GM18858 (cell line): ENCODE measurements around the gene CDT1.
"Not testable (repeated sequence)": the region's sequence is repeated elsewhere in the genome, so short reads cannot be mapped to it uniquely, and the experiment has no call there.

ENCODE experiments used
- ATAC-seq: cut with Tn5 transposase; IDR thresholded peaks from one replicate; pipeline ENCODE4 v1.9.1; 2021; ENCODE audit not compliant: unreplicated experiment

CDT1 gene

DNA sequence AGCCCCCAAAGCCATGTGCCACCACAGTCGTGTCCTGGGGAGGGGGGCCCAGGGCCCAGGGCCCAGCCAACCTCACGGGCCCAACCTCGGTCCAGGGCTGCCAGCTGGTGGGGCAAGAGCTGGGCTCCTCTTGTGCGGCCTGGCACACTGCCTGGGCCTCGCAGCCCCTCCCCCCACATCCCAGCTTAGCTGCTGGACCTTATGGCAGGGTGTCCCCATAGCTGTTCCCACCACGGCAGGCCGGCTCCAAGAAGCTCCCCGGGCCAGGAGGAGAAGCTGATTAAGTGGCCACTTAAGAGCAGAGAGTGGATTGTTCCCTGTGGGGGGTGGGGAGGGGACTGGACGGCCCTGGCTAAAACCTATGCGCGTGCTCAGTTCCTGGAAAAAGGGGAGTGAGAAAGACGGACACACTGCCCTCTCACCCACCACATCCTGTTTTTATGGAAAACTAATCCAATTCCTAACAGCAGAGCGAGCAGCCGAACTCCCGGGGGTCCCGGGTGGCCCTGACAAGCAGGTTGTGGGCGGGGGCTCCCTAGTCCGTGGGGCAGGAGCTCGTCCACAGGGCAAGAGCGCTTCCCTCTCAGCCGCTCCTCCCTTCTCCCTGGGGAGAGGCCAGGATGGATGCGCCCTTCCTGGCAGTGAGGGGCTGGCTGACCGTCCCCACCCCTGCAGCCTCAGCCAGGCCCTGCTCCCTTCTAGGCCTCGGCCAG, 35.4 kb upstream of the CDT1 start:
- no peak for ATAC-seq

DNA sequence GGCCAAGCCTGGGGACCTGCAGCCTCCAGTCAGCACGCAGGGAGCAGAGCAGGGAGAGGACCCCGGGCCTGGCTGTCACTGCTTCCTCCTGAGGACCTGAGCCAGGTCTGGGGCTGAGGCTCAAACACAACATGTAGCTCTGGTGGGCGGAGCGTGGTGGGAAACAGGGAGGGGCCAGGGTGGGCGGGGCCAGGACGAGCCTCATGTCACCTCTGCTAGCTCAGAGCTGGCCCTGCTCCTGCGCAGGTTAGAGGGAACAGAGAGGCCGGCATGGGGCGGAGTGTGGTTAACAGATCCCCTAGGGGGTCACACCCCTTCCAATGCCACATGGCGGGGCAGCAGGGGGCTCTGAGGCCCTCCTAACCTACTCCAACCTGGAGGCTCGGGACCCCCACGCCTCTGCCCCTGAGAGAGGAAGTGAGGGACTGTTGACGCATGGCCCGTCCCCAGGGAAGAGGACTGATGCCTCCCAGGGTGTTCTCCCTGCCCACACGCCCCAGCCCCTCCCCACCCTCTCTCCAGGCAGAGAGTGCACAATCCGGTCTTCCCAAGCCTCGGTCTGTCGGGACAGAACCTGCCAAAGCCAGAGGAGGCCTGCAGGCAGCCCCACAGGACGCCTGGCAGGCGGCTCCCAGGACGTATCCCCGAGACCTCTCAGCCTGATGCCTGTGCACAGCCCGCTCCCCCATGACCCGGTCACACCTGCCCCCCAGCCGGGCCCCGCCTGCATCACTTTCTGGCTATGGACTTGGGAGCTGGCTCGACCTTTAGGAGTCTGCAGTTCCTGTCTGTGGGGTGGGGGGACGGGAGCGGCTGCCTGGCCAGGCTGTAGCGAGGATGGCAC, 33.8 kb upstream of the CDT1 start:
- ATAC-seq, result no peak

DNA sequence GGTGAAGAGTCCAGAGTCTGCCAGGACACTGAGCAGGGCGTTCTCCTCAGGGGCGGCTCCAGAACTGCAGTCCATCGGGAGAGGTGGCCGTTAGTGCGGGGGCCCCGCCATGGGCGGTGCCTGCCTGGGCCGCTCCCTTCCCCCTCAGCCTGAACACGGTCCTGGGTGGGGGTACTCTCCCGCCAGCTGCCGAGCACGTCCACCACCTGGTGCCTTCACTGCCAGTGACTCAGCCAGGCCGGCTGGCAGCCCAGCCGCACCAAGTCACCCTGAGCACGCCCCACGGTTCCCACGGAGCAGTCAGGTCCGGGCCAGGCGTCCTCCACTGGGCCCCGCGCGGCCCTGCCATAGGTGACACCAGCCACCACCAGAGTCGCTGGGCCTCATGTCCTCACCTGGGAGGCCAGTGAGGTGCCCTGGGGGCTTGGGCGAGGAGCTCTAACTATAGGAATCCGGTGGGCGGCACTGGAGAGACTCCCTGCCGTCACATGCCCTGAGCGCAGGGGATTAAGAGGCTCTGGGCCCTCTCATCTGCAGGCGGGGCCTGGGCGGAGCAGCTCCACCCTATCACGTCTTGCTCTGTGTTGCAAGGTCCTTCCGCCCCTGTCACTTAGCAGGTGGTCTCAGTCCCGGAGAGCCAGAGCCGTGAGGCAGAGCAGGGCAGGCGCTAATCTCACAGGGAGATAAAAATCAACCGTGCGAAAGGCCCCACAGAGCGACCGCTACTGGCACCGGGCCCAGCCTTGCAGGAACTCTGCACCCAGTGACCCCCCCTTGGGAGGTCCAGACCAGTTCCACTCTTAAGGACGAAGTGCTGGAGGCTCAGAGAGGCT, 32.9 kb upstream of the CDT1 start:
- no peak for ATAC-seq

DNA sequence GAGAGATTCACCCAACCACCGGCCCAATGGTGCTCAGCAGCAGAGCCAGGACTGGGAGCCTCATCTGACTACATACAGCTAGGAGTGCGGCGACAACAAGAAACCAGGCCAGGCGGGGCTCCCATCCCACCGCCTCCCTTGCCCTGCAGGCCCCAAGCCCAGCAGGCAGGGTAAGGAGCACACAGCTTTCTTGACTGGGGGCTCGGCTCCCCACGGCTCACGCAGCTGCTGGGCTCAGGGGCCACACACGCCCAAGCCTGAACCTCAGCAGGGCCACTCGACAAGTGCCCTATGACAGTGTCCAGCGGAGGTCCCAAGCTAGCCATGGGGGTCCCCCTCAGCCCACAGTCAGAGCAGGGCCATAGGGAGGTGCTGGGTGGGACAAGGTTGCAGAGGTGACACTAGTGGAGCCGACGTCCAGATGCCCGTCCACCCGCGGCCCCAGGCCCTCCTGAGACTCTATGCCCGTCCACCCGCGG, 32.3 kb upstream of the CDT1 start:
- ATAC-seq, result no peak

DNA sequence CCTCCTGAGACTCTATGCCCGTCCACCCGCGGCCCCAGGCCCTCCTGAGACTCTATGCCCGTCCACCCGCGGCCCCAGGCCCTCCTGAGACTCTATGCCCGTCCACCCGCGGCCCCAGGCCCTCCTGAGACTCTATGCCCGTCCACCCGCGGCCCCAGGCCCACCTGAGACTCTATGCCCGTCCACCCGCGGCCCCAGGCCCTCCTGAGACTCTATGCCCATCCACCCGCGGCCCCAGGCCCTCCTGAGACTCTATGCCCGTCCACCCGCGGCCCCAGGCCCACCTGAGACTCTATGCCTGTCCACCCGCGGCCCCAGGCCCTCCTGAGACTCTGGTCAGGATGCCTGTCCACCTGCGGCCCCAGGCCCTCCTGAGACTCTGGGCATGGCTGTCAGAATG, 31.8 kb upstream of the CDT1 start:
- not testable (repeated sequence) for ATAC-seq

DNA sequence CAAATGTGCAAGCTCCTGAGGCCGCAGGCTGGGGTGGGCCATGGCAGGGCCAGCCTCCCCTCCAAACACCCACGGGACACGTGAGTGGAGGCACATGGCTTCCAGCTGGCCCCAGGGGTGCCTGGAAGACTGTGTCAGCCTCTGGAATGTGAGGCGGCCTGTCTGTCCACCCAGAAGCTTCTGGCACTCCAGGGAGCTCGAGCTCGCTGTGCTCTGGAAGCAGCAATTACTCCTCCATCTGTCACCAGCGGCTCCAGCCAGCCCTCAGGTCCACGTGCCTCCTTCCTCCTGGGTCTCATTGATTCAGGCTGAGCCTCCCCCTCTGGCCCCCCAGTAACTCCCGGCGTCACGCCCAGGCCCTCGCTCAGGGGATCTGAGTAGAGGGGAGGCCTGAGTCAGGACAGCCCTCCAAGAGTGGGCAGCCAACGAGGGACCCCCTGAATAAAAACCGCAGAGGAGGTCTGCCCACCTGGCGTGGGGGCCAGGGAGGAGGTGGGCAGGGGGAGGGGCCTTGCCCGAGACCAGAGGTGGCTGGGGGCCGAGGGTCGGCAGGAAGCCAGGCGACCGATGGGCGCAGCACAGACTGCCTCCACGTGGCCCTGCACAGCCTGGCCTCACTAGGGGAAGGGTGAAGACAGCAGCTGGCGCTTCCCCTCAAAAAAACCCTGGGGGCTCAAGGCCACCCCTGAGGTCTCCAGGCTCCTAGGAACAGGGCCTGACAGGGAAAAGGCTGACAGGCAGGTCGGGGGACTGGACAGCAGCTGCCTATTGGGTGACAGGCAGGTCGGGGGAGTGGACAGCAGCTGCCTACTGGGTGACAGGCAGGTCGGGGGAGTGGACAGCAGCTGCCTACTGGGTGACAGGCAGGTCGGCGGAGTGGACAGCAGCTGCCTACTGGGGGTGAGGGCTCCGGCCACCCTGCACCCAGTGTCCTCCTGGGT, 30.4 kb upstream of the CDT1 start:
- no peak for ATAC-seq

DNA sequence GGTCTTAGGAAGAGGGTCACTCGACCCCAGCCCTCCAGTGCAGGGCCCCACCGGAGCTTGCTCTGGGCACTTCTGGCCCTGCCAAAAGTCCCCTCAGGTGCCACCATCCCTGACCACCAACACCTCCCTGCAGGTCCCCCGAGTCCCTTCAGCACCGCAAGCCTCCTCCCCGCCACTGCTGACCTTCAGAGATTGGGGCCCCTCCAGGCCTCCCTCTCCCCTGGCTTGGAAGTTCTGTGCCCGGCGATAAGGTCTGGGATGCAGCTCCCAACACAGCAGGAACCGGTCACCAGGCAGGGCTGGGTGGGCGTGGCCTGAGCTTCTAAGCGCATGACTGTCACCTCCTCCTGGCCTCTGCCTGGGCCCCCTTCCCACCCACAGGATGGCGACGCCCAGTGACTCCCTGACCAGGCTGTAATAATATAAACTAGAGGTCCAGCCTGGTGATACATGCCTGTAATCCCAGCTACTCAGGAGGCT, 29.7 kb upstream of the CDT1 start:
- no peak for ATAC-seq

DNA sequence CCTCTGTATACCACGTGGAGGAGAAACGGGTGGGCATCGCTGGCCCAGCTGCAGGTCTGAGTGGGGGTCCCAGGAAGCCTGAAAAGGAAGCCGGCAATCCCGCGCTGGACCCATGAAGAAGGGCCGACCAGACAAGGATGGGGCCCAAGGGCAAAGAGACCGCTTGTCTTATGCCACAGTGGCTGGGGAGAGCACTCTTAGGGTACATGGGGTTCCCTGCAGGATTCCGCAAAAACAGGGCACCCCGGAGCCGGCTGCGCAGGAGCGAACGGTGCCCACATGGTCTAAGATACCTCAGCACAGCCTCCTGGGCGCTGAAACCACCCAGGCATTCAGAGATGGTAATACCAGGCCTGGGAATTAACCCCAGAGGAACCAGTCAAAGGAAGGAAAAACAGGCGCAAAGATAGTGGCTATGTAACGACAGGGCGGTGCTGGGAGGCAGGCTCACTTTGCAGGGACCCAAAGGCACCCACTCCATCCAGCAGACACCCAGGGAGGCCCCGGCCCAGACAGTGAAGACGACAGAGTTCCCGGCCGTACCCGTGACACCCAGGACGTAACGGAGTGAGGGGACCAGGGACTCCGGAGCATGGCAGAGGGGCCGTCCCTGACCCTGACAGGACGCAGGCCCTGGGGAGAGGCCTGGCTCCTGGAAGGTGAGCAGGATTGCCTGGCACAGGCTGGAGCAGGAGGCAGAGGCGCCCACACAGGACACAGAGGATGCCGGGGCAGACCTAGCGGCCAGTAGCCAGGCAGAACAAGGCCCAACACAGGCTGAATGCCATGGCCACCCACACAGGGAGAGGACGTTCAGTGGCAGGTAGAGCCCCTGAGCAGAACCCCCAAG, 28.8 kb upstream of the CDT1 start:
- no peak for ATAC-seq

GRCh38 chr16:88775825-88776224, 27.8 kb upstream of the CDT1 start:
- no peak for ATAC-seq

GRCh38 chr16:88777471-88778270, 25.9 kb upstream of the CDT1 start:
- ATAC-seq, result no peak

- no peak for ATAC-seq
Observed at GRCh38 chr16:88778271-88778525, 25.4 kb upstream of the CDT1 start.

GRCh38 chr16:88778541-88779065, 25.0 kb upstream of the CDT1 start:
- no peak for ATAC-seq

DNA sequence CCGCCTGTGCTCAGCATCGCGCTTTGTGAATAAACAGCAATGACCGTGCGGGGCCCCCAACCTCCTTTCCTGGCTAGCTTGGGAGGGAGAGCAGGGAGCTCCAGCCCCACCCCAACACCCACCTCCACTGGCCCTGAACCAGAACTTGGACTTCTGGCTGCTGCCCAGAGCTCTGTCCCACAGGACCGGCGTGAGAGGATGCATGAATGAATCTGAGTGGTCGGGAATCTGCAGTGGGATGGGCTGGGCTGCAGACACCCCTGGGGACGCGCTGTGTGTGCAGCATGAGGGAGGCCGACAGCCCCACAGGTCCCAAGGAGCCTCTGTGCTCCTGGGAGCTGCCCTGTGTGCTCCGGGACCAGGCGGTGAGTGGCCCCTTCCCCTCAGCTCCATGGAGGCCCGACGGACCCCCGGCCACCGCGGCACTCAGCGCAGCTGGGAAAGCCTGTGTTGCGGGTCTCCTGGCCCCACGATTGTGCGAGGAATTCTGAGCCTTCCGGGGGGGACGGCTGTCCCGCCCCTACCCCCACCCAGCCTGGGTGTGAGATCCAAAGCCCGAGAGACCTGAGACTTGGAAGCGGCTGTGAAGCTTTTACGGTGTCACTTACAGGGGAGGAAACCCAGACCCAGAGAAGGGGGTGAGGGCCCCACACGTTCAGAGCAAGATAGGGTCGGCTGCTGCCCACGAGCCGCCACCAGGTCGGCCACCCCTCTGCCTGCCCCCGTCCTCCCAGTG, 24.0 kb upstream of the CDT1 start:
- ATAC-seq, result no peak

- ATAC-seq, result no peak
Observed at GRCh38 chr16:88780142-88781062, 23.2 kb upstream of the CDT1 start.

DNA sequence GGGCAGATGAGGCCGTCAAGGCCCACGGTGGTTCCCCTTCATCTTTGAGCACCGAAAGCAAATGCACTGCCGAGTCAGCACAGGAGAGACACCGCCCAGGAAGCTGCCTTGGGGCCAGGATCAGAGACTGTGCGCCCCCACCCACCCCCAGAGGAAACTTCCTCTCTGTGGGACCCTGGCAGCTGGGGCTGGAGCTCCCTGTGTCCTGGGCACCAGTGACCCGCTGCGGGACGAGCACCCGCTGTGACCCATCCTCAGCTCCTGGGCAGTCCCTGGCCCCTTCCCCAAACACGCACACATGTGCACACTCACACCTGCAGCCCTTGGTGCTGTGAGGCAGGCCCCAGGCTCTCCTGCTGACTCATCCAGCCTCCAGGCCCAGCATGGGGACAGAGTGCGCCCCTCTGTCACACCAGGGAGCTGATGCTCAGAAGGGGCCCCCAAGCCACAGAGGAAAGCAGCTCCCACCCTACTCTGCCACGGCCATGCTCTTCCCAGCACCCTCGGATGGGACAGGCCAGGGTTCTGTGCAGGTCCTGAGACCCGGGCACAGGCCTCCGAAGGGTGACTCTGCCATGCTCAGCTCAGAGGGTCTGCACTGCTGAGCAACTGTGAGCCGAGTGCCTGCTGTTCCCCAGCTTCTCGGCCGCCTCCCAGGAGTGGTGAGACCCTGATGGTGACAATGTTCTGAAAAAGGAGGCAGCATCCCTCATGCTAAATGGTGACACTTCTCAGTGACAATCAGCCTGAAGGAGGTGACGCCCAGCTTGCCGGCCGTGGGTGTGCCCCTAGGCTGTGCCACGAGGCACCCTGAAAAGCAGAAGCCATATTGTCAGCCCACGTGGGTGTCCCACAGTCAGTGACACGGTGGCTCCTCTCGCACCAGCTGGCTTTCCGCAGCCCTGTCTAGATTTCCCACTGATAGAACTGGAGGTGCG, 22.2 kb upstream of the CDT1 start:
- ATAC-seq, result no peak
